Measurements from ENCODE around the gene HBP1. TPM values are rescaled to one million over a fixed set of nuclear protein-coding genes. Genes with fewer than 3 reads are reported as not detected.
"Not testable (repeated sequence)": the region's sequence is repeated elsewhere in the genome, so short reads cannot be mapped to it uniquely, and the experiment has no call there.

Gene HBP1
- total RNA-seq, 1 experiment from 2014 or later: 31.0 TPM

DNA sequence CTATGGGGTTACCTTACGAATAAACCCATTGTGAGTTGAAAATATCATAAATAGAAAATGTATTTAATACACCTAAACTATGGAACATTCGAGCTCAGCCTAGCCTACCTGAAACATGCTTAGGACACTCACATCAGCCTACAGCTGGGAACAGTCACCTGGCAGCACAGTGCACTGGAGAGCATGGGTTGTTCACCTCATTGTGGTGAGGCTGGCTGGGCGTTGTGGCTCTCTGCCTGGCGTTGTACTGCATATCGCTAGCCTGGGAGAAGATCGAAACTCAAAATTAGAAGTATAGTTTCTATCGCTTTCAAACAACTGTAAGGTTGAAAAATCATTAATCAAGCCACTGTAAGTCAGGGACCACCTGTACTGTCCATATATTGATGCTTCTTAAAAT lies 17.3 kb upstream of the HBP1 start (continued):
- TF ChIP-seq, protein P1, sequence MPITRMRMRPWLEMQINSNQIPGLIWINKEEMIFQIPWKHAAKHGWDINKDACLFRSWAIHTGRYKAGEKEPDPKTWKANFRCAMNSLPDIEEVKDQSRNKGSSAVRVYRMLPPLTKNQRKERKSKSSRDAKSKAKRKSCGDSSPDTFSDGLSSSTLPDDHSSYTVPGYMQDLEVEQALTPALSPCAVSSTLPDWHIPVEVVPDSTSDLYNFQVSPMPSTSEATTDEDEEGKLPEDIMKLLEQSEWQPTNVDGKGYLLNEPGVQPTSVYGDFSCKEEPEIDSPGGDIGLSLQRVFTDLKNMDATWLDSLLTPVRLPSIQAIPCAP (CRISPR knock-in tag; IDR thresholded peaks at IDR 0.05): no peak

DNA sequence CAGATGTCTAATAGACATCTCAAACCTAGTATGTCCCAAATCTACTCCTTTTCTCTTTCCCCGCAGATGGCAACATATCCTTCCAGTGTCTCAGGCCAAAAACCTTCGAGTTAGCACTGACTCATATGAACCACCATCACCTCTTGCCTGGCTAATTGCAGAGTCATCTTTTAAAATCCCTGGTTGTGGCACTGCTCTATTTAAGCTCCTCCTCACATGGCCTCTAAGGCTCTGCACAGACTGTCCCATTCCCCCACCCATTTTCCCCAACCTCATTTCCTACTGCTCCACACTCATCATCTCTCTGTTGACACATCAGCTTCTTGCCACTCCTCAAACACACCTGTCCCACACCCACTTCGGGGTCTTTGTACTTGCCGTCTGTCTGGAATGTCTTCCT lies 16.8 kb upstream of the HBP1 start:
- ATAC-seq: no peak
- TF ChIP-seq, protein P2, sequence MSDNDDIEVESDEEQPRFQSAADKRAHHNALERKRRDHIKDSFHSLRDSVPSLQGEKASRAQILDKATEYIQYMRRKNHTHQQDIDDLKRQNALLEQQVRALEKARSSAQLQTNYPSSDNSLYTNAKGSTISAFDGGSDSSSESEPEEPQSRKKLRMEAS (CRISPR knock-in tag; IDR thresholded peaks at IDR 0.05): no peak
- TF ChIP-seq TEAD4 (CRISPR knock-in tag; IDR thresholded peaks at IDR 0.05): no peak
- TF ChIP-seq CREB1 (CRISPR knock-in tag; IDR thresholded peaks at IDR 0.05): no peak
- TF ChIP-seq ATF1 (CRISPR knock-in tag; IDR thresholded peaks at IDR 0.05): no peak
- POLR2A ChIA-PET: no interaction called here
- CTCF ChIA-PET: interaction anchor here (0.9 to 7.7 kb wide), 4 partner anchors 17 to 206 kb away, joined by 3 to 105 read pairs (median 4); partner anchors contain the start of gene HBP1
- Mint-ChIP-seq H3K36me3 (peaks cover 8% of the 10 kb centered on the region; the same call in 1 of the 2 replicates), H3K27ac (no peak overlapping the region), H3K27me3 (ENCODE audit: low read depth) (no peaks in the 10 kb centered on the region), H3K9me3 (peaks cover 5% of the 10 kb centered on the region), H3K4me1 (peaks cover 12% of the 10 kb centered on the region), H3K4me3 (no peak overlapping the region)
- no peak for DNase-seq (ENCODE audit: low spot score)

DNA sequence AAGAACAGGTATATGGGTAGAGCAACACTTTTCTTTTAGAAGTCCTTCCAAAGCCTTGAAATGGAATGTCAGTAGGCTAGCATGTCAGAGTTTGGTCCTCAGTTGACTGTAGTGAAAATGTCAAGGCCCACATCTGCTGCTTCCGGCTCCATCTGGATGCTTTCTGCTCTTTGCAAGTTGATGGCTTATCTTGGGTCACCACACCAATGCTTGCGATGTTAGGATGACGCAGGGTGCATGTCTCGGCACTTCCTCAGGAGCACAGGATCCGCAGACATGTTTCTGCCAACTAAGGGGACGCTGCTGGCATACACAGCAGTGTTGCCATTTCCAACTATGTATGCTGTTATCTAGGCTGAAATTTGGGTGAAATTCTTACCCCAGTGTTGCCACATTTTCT lies 14.0 kb upstream of the HBP1 start:
- POLR2A ChIA-PET: no interaction called here
- H3K9me3 Mint-ChIP-seq: peaks cover 5% of the 10 kb centered on the region
- TF ChIP-seq HMGA2 (CRISPR knock-in tag; IDR thresholded peaks at IDR 0.05): no peak
- no peak for TF ChIP-seq NFYB (CRISPR knock-in tag; conservative IDR thresholded peaks at IDR 0.05; ENCODE audit: low read depth)
- TF ChIP-seq, protein P3, sequence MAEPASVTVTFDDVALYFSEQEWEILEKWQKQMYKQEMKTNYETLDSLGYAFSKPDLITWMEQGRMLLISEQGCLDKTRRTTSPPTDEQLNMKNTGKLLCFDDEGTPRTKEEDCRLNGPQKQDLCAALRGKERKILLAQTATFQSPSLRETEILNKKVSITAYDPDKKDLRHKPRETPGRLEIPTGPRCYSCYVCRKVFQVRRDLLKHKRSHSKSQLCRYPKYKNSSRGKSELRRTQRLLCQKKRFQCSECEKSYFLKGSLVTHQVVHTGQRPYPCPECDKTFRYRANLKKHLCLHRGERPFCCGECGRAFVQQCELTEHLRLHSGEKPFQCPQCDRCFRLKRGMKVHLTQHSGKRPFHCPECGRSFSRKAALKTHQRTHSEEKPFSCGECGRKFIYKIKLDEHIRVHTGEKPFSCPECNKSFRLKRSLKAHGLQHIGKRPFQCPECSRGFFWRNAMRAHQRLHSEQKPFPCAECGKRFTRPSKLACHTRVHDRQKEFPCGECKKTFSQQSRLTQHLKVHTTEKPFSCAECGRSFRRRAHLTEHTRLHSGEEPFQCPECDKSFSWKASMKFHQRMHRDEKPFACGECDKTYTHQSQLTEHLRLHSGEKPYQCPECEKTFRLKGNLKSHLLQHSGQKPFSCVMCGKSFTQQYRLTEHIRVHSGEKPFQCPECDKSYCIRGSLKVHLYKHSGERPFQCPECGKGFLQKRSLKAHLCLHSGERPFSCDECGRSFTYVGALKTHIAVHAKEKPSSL (CRISPR knock-in tag; conservative IDR thresholded peaks at IDR 0.05): no peak
- TF ChIP-seq NFE2L1 (CRISPR knock-in tag; IDR thresholded peaks at IDR 0.05): no peak
- TF ChIP-seq, protein P4, sequence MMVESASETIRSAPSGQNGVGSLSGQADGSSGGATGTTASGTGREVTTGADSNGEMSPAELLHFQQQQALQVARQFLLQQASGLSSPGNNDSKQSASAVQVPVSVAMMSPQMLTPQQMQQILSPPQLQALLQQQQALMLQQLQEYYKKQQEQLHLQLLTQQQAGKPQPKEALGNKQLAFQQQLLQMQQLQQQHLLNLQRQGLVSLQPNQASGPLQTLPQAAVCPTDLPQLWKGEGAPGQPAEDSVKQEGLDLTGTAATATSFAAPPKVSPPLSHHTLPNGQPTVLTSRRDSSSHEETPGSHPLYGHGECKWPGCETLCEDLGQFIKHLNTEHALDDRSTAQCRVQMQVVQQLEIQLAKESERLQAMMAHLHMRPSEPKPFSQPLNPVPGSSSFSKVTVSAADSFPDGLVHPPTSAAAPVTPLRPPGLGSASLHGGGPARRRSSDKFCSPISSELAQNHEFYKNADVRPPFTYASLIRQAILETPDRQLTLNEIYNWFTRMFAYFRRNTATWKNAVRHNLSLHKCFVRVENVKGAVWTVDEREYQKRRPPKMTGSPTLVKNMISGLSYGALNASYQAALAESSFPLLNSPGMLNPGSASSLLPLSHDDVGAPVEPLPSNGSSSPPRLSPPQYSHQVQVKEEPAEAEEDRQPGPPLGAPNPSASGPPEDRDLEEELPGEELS (CRISPR knock-in tag; IDR thresholded peaks at IDR 0.05): no peak
- no peak for TF ChIP-seq ZNF232 (CRISPR knock-in tag; IDR thresholded peaks at IDR 0.05)
- H3K27me3 Mint-ChIP-seq (ENCODE audit: low read depth): no peaks in the 10 kb centered on the region
- CTCF ChIA-PET: no interaction called here
- H3K27ac Mint-ChIP-seq: no peak overlapping the region
- H3K4me1 Mint-ChIP-seq: no peaks in the 10 kb centered on the region
- ATAC-seq (no peak), DNase-seq (ENCODE audit: low spot score) (no peak)
- H3K4me3 Mint-ChIP-seq: no peak overlapping the region
- peaks cover 8% of the 10 kb centered on the region; the same call in 1 of the 2 replicates for H3K36me3 Mint-ChIP-seq

DNA sequence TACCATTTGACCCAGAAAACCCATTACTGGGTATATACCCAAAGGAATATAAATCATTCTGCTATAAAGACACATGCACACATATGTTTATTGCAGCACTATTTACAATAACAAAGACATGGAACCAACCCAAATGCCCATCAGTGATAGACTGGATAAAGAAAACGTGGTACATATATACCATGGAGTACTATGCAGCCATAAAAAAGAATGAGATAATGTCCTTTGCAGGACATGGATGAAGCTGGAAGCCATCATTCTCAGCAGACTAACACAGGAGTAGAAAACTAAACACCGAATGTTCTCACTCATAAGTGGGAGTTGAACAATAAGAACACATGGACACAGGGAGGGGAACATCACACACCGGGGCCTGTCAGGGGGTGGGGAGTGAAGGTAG lies 13.1 kb upstream of the HBP1 start:
- DNase-seq (ENCODE audit: low spot score); H3K36me3 Mint-ChIP-seq; POLR2A ChIA-PET; ATAC-seq; H3K4me1 Mint-ChIP-seq; H3K27ac Mint-ChIP-seq; H3K4me3 Mint-ChIP-seq; H3K27me3 Mint-ChIP-seq (ENCODE audit: low read depth); H3K9me3 Mint-ChIP-seq: not testable (repeated sequence)
- CTCF ChIA-PET: interaction anchor here (1.3 kb wide), 1 partner anchor 208 kb away, joined by 3 read pairs; no protein-coding TSS in a partner anchor

DNA sequence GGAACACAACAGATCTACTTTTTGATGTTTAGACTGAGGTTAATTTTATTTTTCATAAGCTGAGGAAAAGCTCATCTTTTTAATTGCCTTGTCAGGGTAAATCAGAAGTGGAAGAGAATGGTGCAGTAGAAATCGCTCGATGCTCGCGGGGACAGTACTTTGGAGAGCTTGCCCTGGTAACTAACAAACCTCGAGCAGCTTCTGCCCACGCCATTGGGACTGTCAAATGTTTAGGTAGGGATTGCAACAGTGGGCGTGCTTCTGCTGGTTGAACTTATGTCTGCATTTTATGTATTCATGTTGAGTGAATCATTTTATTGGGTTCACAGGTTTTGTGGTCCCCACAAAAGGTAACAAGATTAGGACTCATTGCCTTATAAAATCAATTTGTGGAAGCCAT lies 11.7 kb upstream of the HBP1 start:
- Mint-ChIP-seq H3K4me3 (no peak overlapping the region), H3K4me1 (no peaks in the 10 kb centered on the region), H3K27ac (peak overlapping the region; percentile 1; the same call in 1 of the 2 replicates), H3K36me3 (peaks cover 8% of the 10 kb centered on the region; the same call in 1 of the 2 replicates), H3K9me3 (peaks cover 5% of the 10 kb centered on the region), H3K27me3 (ENCODE audit: low read depth) (no peaks in the 10 kb centered on the region)
- CTCF ChIA-PET: interaction anchor here (1.0 to 1.3 kb wide), 2 partner anchors 12 to 210 kb away, joined by 3 read pairs; partner anchors contain the start of gene HBP1
- POLR2A ChIA-PET: no interaction called here
- DNase-seq (ENCODE audit: low spot score): no peak
- no peak for ATAC-seq
- TF ChIP-seq ZNF317 (CRISPR knock-in tag; IDR thresholded peaks at IDR 0.05; ENCODE audit: borderline replicate concordance, low read depth) (no peak), IRF2 (CRISPR knock-in tag; IDR thresholded peaks at IDR 0.05; ENCODE audit: borderline replicate concordance, low read depth) (no peak), MXD4 (CRISPR knock-in tag; IDR thresholded peaks at IDR 0.05; ENCODE audit: borderline replicate concordance) (no peak), JUN (CRISPR knock-in tag; IDR thresholded peaks at IDR 0.05) (no peak), MYBL2 (CRISPR knock-in tag; IDR thresholded peaks at IDR 0.05) (no peak), PRRX2 (CRISPR knock-in tag; IDR thresholded peaks at IDR 0.05) (no peak), SMAD3 (CRISPR knock-in tag; IDR thresholded peaks at IDR 0.05; ENCODE audit: borderline replicate concordance) (no peak), ESRRA (CRISPR knock-in tag; IDR thresholded peaks at IDR 0.05; ENCODE audit: borderline replicate concordance) (no peak), CREM (CRISPR knock-in tag; IDR thresholded peaks at IDR 0.05) (no peak)
- TF ChIP-seq, protein P5, sequence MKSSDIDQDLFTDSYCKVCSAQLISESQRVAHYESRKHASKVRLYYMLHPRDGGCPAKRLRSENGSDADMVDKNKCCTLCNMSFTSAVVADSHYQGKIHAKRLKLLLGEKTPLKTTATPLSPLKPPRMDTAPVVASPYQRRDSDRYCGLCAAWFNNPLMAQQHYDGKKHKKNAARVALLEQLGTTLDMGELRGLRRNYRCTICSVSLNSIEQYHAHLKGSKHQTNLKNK (CRISPR knock-in tag; IDR thresholded peaks at IDR 0.05): no peak
